HG03066 (cell line): ENCODE data around the gene LRRC28.
"Not testable (repeated sequence)": the region's sequence is repeated elsewhere in the genome, so short reads cannot be mapped to it uniquely, and the experiment has no call there.

Experiments used
- ATAC-seq: cut with Tn5 transposase; IDR thresholded peaks from one replicate; pipeline ENCODE4 v1.9.1; 2021; ENCODE audit warnings: low read depth; ENCODE audit not compliant: unreplicated experiment

Gene LRRC28

GRCh38 chr15:99250857-99251841, at the start of gene LRRC28:
LRRC28 (plus strand) TSS chr15:99251481; CDS start chr15:99255958, 4,477 bp downstream.
- ATAC-seq = peak; percentile 89

DNA sequence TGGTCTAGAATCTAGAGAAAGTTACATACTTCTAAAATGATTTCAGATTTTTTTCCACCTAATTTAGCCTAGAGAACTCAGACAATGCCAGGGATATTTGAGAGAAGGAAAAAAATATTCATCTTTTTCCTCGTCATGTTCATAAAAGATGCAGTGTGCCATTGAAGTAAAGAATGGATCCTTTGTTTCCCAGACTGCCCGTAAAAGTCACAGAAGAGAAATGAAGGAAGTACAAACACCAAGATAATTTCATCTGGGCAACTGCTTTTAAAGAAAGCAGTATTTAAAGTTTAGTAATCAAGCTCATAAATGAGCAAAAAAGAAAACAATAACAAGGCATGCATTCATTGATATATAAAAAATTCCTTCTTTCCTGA, 49.1 kb upstream of the LRRC28 start:
- no peak for ATAC-seq

DNA sequence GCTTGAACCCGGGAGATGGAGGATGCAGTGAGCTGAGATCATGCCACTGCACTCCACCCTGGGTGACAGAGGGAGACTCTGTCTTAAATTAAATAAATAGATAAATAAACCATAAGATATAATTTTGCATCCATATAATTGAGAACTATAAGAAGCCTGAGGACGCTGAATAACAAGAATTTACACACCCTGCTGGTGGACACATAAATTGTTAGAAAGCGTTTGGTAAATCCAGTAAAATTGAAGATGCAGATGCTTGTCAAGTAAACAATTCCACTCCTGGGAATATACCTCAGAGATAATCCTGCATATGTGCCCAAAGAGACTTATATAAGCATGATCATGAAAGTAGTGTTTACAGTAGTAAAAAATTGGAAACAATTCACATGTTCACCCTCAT, 43.6 kb upstream of the LRRC28 start:
- no peak for ATAC-seq

GRCh38 chr15:99209326-99209725, 42.0 kb upstream of the LRRC28 start:
- ATAC-seq = no peak

DNA sequence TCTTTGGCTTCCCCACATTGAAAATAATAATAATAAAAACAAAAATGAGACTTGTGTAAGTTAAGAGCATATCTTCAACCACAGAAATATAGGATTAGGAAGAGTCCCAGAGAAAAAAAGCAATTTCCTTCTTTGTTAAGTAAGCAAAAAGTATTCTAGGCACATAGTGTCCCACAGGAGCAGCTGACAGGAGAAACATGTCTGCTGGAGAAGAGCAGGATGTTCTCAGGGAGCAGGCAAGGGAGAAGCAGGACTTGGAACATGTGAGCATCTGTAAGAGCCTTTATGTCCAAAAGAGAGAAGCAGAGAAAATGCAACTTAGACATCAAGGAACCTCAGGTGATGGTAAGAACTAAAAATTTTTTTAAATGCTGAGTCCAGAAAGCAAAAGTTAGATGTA, 40.9 kb upstream of the LRRC28 start:
- ATAC-seq = no peak

- no peak for ATAC-seq
These were observed 39.4 kb upstream of the LRRC28 start for GRCh38 chr15:99211926-99212325.

DNA sequence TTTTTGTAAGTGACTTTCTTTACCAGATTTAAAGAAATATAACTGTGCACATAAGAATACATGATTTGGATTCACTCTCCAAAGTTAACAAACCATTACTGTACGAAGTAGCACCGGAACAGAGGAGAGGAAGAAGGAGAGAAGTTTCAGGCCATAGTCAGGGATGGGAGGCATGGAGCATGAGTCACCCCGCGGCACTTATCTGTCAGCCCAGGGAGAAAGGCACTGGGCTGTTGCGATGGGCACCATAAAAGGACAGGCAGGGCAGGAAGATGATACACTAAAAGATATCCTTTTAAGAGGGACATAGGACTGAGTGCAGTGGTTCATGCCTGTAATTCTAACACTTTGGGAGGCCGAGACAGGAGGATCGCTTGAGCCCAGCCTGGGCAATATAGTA, 38.9 kb upstream of the LRRC28 start:
- ATAC-seq = no peak

DNA sequence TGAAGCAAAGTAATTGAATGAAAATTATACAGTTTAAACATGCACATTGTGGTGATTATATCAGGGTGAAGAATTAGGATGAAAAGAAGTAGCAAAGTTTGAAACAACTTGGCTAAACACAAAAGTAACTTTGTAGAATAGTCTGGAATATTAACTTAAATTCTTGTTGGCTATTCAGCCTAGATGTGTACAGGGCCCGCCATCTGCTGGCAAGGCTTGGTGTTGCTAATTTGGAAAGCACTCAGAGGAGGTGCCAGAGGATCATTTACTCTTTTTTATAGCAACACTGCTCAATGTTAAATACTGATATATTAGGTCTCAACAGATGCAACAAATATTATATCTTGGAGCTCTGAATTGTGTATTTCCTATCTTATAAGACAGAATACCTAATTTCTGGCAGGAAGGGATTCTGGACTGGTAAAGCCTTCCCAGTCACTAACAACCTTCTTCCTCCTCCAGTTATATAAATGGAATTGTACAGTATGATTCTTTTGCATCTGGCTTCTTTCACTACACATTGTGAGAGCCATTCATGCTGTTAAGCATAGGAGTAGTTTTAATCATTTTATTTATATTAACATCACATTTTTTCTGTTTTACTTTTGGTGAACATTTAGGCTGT, 38.0 kb upstream of the LRRC28 start:
- peak; percentile 60 for ATAC-seq

GRCh38 chr15:99224372-99225214, 26.7 kb upstream of the LRRC28 start:
- no peak for ATAC-seq

- no peak for ATAC-seq
These were observed 24.5 kb upstream of the LRRC28 start for GRCh38 chr15:99226802-99227201.

GRCh38 chr15:99228120-99228770, 23.0 kb upstream of the LRRC28 start:
- ATAC-seq = no peak

- ATAC-seq = no peak
These were observed 20.4 kb upstream of the LRRC28 start for GRCh38 chr15:99230867-99231266.

DNA sequence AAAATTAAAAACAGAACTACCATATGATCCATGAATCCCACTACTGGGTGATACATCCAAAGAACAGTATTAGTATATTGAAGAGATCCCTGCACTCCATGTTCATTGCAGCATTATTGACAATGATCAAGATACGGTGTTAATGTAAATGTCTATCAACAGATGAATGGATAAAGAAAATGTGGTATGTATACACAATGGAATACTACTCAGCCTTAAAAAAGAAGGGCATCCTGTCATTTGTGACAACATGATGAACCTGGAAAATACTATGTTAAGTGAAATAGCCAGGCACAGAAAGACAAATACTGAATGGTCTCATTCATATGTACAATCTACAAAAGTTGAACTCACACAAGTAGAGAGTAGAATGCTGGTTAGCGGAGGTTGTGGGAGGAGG, 18.5 kb upstream of the LRRC28 start:
- no peak for ATAC-seq

DNA sequence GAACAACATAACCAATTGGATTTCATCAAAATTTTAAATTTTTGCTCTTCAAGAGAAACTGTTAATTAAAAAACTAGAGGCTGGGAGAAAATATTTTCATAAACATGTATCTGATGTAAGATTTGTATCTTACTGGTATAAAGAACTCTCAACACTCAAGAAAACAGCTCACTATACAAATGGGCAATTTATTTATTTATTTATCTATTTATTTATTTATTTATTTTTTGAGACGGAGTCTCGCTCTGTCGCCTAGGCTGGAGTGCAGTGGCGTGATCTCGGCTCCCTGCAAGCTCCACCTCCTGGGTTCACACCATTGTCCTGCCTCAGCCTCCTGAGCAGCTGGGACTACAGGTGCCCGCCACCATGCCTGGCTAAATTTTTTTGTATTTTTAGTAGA, 17.1 kb upstream of the LRRC28 start:
- ATAC-seq = not testable (repeated sequence)

DNA sequence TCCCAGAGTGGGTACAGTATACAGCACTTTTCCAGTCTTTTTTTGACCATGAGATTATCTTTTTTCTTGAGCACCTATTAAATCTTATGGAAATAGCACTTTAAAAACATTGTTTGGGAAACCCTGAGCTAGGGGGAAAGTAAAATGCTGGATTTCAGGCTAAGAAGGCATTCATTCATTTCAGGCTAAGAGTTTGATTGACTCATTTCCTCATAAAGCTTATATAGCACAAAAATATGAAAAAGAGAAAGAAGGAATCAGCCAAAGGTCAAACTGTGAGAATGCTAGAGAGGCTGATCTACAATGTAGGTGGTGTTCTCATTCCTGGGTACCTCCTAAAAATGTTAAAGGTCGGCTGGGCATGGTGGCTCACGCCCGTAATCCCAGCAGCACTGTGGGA, 12.4 kb upstream of the LRRC28 start:
- ATAC-seq = no peak

DNA sequence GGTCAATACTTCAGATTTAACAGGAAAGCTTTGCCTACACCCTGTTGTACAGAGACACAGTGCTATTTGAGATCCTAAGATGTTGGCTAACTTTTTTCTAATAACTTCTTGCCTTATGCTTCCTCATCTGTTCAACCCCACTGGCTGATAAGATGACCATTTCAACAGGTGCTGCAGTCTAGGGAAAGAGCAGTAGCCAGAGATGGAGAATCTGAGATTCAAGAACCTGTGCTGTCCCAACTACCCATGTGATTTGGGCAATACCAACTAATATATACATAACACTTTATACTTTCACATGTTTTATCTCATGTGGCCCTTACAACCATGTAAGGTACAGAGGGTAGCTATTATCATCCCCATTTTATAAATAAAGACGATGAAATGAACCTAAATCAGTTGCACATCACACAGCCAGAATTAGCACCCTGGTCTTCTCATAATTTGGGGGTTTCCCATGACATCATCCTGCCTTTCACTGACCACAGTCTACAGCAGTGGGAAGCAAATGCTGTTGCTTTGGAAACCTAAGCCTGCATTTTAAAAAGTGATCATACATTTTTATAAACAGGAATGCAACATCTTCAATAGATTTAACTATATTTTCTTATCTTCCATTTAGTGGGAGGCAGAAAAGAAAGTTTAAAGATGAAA, 11.6 kb upstream of the LRRC28 start:
- peak; percentile 91 for ATAC-seq

DNA sequence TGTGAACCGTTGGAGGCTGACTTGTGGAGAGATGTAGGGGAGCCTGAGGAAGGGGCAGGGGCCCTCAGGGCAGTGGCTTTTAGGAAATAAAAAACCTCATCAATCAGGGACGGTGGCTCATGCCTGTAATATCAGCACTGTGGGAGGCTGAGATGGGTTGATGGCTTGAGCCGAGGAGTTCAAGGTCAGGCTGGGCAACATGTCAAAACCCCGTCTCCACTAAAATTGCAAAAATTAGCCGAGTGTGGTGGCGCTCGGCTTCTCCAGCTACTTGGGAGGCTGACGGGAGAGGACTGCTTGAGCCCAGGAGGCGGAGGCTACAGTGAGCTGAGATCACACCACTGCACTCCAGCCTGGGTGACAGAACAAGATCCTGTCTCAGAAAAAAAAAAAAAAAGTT, 9.5 kb upstream of the LRRC28 start:
- no peak for ATAC-seq

DNA sequence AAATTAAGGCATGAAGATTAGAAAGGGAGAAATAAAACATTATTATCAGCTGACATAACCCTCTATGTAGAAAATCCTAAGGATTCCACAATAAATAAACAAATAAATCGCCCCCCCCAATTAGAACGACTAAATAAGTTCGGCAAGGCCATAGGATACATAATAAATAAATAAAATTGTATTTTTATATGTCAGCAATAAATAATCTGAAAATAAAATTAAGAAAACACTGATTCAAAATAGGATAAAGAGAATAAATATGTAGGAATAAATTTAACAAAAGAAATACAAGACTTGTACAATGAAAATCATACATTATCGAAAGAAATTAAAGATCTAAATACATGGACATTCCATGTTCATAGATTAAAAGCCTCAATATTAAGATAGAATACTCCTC, 7.0 kb upstream of the LRRC28 start:
- ATAC-seq = no peak

DNA sequence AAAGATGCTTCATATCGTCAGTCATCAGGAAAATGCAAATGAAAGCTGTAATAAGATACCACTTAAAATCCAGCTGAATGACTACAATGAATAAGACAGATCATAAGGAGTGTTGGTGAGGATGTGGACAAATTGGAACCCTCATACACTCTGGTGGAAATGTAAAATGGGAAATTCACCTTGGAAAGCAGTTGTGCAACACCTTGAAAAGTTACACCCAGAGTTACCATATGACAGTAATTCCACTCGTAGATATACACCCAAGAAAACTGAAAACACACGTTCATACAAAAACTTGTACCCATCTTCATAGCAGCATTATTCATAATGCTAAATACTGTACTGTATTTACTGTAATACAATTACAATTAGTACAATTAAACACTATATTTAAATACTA, 4.2 kb upstream of the LRRC28 start:
- no peak for ATAC-seq
